PFSK-1 (cell line): Measurements from ENCODE around the gene MOV10L1.

Experiments used
- FOXP2 ChIP-seq: optimal IDR thresholded peaks from 2 replicates; pipeline ENCODE3; 2011; ENCODE audit warnings: borderline replicate concordance, control low read depth, inconsistent platforms; ENCODE audit not compliant: insufficient read depth; ENCODE audit errors: extremely low read length, extremely low read depth
- POLR2AphosphoS5 ChIP-seq: IDR thresholded peaks from 2 replicates; pipeline ENCODE4 v1.6.1; 2012; ENCODE audit warnings: low read depth, mild to moderate bottlenecking, control low read depth, low read length, moderate library complexity
- SIN3A ChIP-seq: IDR thresholded peaks from 2 replicates; pipeline ENCODE4 v1.6.1; 2012; ENCODE audit warnings: mild to moderate bottlenecking, low read length, moderate library complexity, borderline replicate concordance; ENCODE audit not compliant: insufficient read depth
- TAF1 ChIP-seq: IDR thresholded peaks from 2 replicates; pipeline ENCODE4 v1.6.1; 2012; ENCODE audit warnings: low read length, control low read depth, borderline replicate concordance; ENCODE audit not compliant: insufficient read depth
- TF ChIP-seq, protein P1 (sequence below), 2 experiments: IDR thresholded peaks; 2 replicates each; pipeline versions ENCODE4 v1.6.1 to v1.8.0; 2011 to 2012; ENCODE audit warnings: low read depth in 2 of 2, low read length in 2 of 2, control low read depth in 1 of 2, inconsistent platforms in 1 of 2, mild to moderate bottlenecking in 1 of 2, moderate library complexity in 1 of 2; ENCODE audit not compliant: insufficient read depth in 1 of 2

The MOV10L1 gene

DNA sequence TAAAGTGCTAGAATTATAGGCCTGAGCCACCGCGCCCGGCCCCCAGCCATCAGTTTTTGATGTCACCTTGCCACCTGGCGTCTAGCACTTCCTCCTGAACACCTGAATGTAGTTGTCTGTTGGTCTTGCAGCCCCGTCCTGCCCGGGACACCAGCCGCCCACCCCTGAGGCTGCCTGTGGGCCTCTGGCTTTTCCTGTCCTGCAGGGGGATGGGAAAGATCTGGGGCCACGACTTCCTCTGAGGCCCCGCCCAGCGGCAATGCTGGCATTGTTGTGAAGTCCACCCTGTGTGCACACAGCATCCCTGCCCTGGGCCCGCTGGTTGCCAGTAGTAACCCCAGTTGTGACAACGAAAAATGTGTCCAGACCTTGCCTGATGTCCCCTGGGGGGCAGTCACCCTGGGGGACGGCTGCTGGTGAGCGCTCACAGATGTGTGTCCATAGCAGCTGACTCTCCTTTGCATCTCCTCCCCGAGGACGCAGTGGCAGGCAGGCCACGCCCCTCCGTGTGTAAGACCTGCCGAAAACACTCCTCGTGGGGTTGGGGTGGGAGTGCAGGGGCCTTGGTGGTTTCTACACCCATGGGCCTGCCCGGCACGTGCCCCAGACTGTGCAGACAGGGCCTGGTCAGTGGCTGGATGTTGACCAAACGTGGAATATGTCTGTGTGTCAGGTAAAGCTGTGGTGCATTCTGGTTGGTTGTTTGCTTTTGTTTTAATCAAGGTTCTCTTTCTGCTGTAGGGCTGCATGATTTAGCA is 117.8 kb downstream of the MOV10L1 start:
- TF ChIP-seq, protein P1, sequence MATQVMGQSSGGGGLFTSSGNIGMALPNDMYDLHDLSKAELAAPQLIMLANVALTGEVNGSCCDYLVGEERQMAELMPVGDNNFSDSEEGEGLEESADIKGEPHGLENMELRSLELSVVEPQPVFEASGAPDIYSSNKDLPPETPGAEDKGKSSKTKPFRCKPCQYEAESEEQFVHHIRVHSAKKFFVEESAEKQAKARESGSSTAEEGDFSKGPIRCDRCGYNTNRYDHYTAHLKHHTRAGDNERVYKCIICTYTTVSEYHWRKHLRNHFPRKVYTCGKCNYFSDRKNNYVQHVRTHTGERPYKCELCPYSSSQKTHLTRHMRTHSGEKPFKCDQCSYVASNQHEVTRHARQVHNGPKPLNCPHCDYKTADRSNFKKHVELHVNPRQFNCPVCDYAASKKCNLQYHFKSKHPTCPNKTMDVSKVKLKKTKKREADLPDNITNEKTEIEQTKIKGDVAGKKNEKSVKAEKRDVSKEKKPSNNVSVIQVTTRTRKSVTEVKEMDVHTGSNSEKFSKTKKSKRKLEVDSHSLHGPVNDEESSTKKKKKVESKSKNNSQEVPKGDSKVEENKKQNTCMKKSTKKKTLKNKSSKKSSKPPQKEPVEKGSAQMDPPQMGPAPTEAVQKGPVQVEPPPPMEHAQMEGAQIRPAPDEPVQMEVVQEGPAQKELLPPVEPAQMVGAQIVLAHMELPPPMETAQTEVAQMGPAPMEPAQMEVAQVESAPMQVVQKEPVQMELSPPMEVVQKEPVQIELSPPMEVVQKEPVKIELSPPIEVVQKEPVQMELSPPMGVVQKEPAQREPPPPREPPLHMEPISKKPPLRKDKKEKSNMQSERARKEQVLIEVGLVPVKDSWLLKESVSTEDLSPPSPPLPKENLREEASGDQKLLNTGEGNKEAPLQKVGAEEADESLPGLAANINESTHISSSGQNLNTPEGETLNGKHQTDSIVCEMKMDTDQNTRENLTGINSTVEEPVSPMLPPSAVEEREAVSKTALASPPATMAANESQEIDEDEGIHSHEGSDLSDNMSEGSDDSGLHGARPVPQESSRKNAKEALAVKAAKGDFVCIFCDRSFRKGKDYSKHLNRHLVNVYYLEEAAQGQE (IDR thresholded peaks at IDR 0.05; ENCODE audit: insufficient read depth in 1 of 2, low read depth in 2 of 2, low read length in 2 of 2) = no peak
- TF ChIP-seq FOXP2 (no peak), POLR2AphosphoS5 (no peak), SIN3A (no peak), TAF1 (no peak)

DNA sequence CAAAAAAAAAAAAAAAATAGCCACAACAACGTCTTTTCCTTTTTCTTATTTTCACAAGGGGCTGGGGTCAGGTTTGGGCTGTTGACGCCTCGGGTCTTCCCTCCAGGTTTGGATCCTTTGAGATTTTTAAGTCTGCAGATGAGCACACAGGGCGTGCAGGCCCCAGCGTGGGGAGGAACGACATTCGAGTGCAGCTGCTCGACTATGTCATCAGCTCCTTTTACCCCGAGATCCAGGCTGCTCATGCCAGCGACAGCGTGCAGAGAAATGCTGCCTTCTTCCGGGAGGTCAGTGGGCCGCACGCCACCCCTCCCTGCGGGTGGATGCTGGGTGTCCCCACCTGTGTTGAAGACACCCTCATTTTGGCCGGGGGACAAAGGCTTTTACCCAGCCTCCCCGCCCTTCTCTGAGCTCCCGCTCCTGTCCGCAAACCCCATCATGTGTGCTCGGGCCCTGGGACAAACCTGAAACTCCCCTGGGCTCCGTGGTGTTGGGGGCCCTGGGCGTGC is 118.7 kb downstream of the MOV10L1 start:
- no peak for TF ChIP-seq POLR2AphosphoS5
- TF ChIP-seq, protein P1 (IDR thresholded peaks at IDR 0.05; ENCODE audit: insufficient read depth in 1 of 2, low read depth in 2 of 2, low read length in 2 of 2) = no peak
- TF ChIP-seq SIN3A = no peak
- TF ChIP-seq FOXP2 = no peak
- no peak for TF ChIP-seq TAF1

DNA sequence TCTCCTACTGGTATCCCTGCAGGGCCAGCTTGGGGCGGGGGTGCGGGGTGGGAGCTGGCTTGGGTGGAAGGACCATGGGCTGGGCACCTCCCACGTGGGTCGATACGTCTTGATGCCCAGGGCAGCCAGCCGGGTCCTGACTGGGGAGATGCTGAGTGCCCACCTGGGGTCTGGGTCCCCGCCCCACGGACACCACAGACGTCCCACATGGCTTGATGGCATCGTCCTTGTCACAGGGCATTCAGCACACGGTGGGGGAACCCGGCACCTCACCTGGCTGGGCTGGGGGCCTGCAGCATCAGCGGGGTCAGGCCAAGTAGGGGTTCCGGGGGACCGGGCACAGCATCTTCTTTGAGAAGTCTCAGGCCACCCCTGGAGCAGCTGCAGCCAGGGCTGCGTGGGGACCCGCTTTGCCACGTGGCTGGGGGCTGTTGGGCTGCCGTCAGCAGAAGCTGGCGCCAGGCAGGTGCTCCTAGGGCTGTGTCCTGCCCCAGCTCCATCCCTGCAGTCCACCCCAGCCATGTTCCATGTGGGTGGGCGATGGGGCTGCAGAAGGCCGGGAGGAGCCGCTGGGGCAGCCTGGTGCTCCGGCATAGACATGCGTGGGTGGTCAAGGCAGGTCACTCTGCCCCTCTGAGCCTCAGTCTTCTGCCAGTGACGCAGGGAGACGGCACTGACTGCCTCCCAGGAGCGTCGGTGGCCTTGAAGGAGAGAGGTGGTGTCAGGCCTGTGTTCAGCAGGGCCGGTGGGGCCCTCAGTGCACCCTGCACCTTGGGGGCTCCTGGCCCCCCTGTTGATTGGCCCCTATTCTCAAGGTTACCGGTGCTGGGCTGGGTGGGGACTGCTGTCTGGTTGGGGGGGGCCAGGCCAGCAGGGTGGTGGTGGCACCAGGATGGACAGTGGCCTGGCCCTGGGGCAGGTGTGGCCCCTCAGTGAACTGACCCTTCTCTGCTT is 119.4 kb downstream of the MOV10L1 start:
- TF ChIP-seq POLR2AphosphoS5 = no peak
- TF ChIP-seq SIN3A = no peak
- TF ChIP-seq, protein P1 (IDR thresholded peaks at IDR 0.05; ENCODE audit: insufficient read depth in 1 of 2, low read depth in 2 of 2, low read length in 2 of 2) = no peak
- TF ChIP-seq TAF1 = no peak
- no peak for TF ChIP-seq FOXP2

DNA sequence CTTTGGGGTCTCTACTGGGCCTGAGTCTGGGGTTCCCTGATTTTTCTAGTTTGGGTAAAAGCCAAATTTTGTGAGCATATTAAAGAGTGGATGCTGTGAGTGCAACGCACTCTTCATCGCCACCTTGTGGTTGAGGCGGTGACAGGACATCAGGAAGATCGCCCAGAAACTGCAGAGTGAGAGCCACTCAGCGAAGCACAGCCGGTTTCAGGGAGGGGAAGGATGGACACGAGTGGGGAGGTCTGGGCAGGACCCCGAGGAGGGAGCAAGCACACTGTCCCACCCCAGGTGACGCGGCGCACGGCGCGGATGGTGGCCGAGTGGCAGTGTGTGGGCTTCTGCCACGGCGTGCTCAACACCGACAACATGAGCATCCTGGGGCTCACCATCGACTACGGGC is 120.1 kb downstream of the MOV10L1 start:
- TF ChIP-seq, protein P1 (IDR thresholded peaks at IDR 0.05; ENCODE audit: insufficient read depth in 1 of 2, low read depth in 2 of 2, low read length in 2 of 2) = no peak
- TF ChIP-seq FOXP2 (no peak), TAF1 (no peak), SIN3A (no peak), POLR2AphosphoS5 (no peak)
